Measurements from ENCODE around the gene PIP4K2A. TPM values are rescaled to one million over a fixed set of nuclear protein-coding genes. Genes with fewer than 3 reads are reported as not detected.

The PIP4K2A gene
- total RNA-seq, 8 experiments from 2014 or later = 16.2 to 39.4 (median 32.4) TPM

DNA sequence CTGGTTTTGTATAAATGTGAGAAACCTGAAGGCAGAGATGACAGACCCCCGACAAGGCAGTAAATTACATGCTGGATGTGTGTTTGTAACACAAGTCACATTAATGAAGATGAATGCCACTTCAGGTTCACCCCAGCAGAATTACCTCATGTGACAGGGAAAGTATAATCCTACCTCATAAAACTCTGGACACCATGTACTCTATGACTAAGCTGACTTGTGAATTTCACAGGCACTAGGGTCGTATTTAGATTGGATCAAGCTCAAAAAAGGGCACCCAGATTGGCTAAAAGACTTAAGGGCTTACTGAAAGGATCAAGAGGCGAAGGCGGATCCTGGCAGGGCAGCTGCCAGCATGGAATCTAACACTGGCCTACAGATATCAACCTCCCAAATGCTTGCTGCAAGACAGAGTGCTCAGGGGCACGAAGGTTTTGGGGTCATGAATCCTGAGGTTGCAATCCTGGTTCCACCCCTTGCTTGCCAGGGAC lies 161.4 kb downstream of the PIP4K2A start:
- ATAC-seq (replicated peaks in 6 of 8) = peak in 3 of 8 experiments; percentile 8 to 30 (median 15)
- Histone ChIP-seq H3K27ac (no peak overlapping the region), H3K4me3 (no peak overlapping the region), H3K4me1 (replicated peaks in 1 of 2) (peaks cover 23 to 26% of the 10 kb centered on the region in 2 donors)
- in situ Hi-C loops (cut with MboI; ENCODE audit: low pct_unique_long_range_greater_than_20kb in 2 of 9, low sequenced_read_pairs in 9 of 9, unreplicated experiment in 9 of 9) = no loop called here
- WGBS, 10 experiments = 35 to 100% (median 71%) methylated on average over 2 to 5 of the region's 5 CpGs; no CpG with 5 or more reads in 2 of the 10 experiments

DNA sequence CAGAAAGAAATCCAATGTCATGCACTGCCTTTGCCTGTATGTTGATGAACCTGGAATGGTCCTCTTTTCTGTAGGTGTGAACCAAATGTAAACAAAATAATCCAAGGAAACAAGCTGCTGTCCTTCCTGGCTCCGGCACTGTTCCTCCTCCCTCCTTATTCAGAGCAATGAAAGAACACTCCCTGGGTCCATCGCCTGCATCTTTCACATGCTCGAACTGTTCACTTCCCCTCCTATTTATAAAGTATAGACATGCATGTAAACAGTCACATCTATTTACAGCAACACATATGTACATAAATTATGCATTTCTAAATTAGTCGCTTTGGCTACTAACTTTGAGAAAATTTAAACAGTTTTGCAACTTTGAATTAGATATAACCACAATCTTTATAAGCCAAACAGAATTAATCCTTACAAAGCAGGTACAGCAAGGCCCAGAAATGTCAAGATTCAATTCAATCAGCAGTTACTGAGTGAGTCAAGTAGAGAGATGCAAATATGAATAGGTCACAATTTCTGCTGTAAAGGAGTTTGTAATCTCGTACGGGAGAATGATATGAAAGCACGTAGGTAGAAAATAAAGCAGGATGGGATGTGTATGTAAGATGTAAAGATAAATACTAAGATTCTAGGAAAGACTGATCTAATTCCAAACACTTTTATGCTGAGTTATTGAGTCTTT lies 162.6 kb downstream of the PIP4K2A start:
- Histone ChIP-seq H3K4me1 (replicated peaks in 1 of 2) (peaks cover 23 to 26% of the 10 kb centered on the region in 2 donors), H3K4me3 (no peak overlapping the region), H3K27ac (no peak overlapping the region)
- ATAC-seq (replicated peaks in 6 of 8) = peak in 3 of 8 experiments; percentile 72 to 94 (median 82)
- WGBS, 10 experiments = 52 to 100% (median 80%) methylated on average over 3 to 7 of the region's 7 CpGs
- in situ Hi-C loops (cut with MboI; ENCODE audit: low pct_unique_long_range_greater_than_20kb in 2 of 9, low sequenced_read_pairs in 9 of 9, unreplicated experiment in 9 of 9) = no loop called here

DNA sequence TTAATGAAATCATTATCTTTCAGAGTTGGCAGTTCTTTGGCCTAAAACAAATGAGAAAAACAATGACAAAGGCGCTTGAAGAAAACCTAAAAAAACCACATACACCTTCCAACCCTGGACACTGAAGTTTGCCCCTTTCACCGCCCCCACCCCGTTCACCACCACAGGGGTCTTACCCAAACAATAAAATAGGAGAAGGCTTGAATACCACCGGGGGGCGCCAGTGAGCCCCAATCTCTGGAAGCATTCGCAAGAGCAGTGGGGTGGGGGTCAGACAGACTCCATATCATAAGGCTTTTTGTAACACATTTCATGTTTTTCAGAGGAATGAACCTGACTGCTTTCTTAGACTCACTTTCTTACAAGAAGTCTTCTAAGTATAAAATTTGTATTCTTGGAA lies 163.6 kb downstream of the PIP4K2A start:
- Histone ChIP-seq H3K4me1 (replicated peaks in 1 of 2) (peaks cover 23 to 26% of the 10 kb centered on the region in 2 donors), H3K27ac (no peak overlapping the region), H3K4me3 (no peak overlapping the region)
- no peak for ATAC-seq (replicated peaks in 6 of 8)
- 34 to 100% (median 55%) methylated on average over 1 to 6 of the region's 6 CpGs; no CpG with 5 or more reads in 4 of the 10 experiments for WGBS, 10 experiments
- in situ Hi-C loops (cut with MboI; ENCODE audit: low pct_unique_long_range_greater_than_20kb in 2 of 9, low sequenced_read_pairs in 9 of 9, unreplicated experiment in 9 of 9) = no loop called here

DNA sequence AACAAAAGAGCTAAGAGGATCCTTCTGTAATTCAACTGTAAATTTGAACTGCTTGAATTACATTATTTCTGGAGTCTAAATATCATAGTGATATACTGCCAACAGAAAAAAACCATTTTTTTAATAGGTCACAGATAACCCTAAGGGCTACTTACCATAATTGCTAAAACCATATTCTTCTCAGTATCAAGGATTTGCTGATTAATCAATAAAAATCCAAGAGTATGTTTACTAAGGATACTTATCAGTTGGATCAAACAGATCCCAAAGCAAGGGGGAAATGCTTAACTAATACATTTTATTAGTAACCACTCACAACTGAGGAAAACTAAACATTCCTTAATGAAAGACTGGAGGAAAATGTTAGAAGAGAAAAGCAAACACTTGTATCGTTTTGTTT lies 166.0 kb downstream of the PIP4K2A start:
- in situ Hi-C loops (cut with MboI; ENCODE audit: low pct_unique_long_range_greater_than_20kb in 2 of 9, low sequenced_read_pairs in 9 of 9, unreplicated experiment in 9 of 9) = no loop called here
- Histone ChIP-seq H3K27ac (no peak overlapping the region), H3K4me3 (no peak overlapping the region), H3K4me1 (replicated peaks in 1 of 2) (peaks cover 9% of the 10 kb centered on the region in 2 donors)
- 33 to 100% (median 86%) methylated on average over 1 of the region's 1 CpG; no CpG with 5 or more reads in 3 of the 10 experiments for WGBS, 10 experiments
- no peak for ATAC-seq (replicated peaks in 6 of 8)

DNA sequence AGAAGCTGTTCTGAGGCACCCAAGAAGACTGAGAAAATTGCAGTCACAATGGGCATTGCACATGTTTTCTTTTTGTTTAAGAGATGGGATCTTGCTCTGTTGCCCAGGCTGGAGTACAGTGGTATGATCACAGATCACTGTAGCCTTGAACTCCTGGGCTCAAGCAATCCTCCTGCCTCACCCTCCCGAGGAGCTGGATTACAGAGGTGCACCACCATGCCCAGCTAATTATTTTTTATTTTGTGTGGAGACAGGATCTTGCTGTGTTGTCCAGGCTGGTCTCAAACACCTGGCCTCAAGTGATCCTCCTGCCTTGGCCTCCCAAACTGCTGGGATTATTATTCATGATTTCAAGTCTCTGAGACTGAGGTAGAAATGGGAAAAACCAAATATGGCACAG lies 168.7 kb downstream of the PIP4K2A start:
- ATAC-seq (replicated peaks in 6 of 8) = no peak
- in situ Hi-C loops (cut with MboI; ENCODE audit: low pct_unique_long_range_greater_than_20kb in 2 of 9, low sequenced_read_pairs in 9 of 9, unreplicated experiment in 9 of 9) = no loop called here

DNA sequence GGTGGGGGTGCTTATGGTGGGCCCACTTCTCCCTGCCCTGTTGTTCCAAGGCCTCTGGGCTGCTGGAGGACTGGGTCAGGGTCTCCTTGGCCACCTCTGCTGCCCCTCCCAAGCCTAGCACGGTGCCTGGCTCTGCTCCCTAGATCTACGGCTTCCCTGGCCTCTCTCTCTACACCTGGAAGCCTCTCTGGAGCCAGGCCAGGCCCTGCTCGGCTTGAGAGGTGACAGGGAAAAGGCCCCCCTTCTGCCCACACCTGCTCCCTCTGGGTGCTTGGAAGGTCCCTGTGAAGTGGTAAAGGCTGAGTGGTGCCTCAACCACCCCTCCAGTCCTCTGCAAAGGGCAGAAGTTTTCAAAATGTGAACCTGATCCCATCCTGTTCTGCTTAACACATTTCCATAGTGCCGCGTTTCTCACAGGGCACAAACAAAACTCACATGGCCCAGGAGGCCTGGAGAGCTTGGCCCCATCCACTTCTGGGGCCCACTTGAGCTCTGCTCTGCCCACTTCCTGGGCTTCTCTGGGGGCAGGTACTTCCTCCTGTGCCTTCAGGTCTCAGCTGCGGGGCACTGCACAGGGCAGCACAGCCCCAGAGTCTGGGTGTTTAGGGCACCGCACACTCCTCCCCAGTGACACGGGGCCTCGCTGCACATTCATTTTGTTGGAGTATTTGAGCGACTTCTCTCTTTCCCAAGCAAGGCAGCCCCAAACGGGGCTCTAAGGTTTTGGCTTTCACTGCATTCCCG lies 169.9 kb downstream of the PIP4K2A start:
- H3K4me1 ChIP-seq (replicated peaks in 1 of 2) = peaks cover 0 to 7% of the 10 kb centered on the region in 2 donors
- ATAC-seq (replicated peaks in 6 of 8) = no peak
- no peak overlapping the region for H3K27ac ChIP-seq
- 88 to 100% (median 92%) methylated on average over 1 to 8 of the region's 12 CpGs; no CpG with 5 or more reads in 4 of the 10 experiments for WGBS, 10 experiments
- in situ Hi-C loops (cut with MboI; ENCODE audit: low pct_unique_long_range_greater_than_20kb in 2 of 9, low sequenced_read_pairs in 9 of 9, unreplicated experiment in 9 of 9) = no loop called here
- no peak overlapping the region for H3K4me3 ChIP-seq

More for the DNA sequence above, 168.7 kb downstream of the PIP4K2A start:
- Histone ChIP-seq H3K4me1 (replicated peaks in 1 of 2) (no peaks in the 10 kb centered on the region), H3K4me3 (no peak overlapping the region), H3K27ac (no peak overlapping the region)
- WGBS, 10 experiments = 86 to 100% (median 94%) methylated on average over 1 of the region's 1 CpG; no CpG with 5 or more reads in 6 of the 10 experiments

DNA sequence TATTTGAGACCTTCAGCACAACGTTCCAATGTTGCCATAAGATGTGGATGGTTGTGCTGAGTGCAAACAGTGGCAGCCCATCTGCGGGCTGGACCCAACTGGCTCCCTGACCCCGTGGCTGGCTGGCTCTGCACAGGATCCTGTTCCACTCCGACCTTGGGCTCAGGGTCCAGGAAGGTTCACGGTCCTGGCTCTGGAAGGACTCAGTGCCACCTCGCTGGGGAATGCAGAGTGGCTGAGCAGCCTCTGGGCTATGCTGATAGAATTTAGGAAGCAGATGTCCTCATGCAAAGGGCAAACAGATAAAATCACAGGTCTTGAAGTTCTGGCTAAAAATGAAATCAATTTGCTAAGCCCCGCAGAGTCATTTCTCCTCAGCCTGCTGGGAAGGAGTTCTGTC lies 171.6 kb downstream of the PIP4K2A start:
- ATAC-seq (replicated peaks in 6 of 8) = no peak
- in situ Hi-C loops (cut with MboI; ENCODE audit: low pct_unique_long_range_greater_than_20kb in 2 of 9, low sequenced_read_pairs in 9 of 9, unreplicated experiment in 9 of 9) = no loop called here
- peaks cover 0 to 9% of the 10 kb centered on the region in 2 donors for H3K4me1 ChIP-seq (replicated peaks in 1 of 2)
- WGBS, 10 experiments = 64 to 100% (median 86%) methylated on average over 1 to 5 of the region's 7 CpGs; no CpG with 5 or more reads in 6 of the 10 experiments
- no peak overlapping the region for H3K4me3 ChIP-seq
- H3K27ac ChIP-seq = no peak overlapping the region

DNA sequence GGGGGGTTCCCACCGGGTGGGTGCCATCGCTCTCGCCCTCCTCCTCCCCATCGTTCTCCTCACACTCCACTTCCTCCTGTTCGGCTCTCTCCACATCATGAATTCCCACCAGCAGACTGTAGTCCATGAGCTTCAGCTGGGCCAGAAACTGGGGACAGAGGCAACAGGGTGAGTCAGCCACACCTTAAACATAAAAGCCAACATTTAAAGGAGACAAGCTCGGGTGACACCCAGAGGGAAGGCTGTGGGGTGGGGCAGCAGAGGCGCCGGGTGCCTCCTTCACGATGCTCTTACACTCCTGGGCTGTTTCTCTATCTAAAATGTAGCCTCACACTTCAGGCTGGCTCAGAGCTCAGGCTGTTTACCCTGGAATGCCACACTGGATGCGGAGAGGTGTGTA lies 172.5 kb downstream of the PIP4K2A start:
- no peak for ATAC-seq (replicated peaks in 6 of 8)
- H3K4me3 ChIP-seq = no peak overlapping the region
- WGBS, 10 experiments = 90 to 100% (median 100%) methylated on average over 2 to 3 of the region's 10 CpGs; no CpG with 5 or more reads in 7 of the 10 experiments
- in situ Hi-C loops (cut with MboI; ENCODE audit: low pct_unique_long_range_greater_than_20kb in 2 of 9, low sequenced_read_pairs in 9 of 9, unreplicated experiment in 9 of 9) = no loop called here
- H3K4me1 ChIP-seq (replicated peaks in 1 of 2) = peaks cover 0 to 9% of the 10 kb centered on the region in 2 donors
- H3K27ac ChIP-seq = no peak overlapping the region

DNA sequence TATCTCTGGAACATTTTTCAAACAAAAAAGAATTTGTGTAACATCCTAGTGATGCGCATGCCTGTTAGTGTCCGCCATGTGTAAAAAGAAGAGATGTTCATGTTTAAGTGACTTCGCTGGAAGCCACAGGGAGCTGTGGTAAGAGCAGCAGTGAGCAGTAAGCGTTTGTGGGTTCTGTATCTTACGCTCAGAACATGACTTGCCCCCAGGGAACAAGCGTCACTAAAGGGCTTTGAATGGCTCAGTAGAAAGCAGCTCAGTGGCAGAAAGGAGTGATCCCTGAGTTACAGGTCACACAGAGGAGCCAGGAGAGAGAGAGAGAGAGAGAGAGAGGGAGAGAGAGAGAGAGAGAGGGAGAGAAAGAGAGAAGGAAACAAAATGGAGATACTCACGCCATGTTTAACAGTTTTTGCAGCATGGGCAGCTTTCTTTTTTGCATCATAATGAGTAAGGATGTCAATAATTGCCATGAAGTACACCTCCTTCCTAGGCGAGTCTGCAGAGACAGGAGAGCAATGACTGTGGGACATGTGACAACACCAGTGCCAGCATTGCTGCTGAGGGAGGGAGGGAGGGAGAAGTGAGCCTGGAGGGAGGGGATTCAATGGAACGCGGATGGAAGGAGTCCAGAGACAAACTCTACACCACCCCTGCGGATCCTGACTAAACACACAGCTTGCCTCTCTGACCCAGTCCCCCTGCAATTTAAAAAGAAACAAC lies 174.6 kb downstream of the PIP4K2A start:
- 78 to 100% (median 94%) methylated on average over 1 to 7 of the region's 11 CpGs; no CpG with 5 or more reads in 1 of the 10 experiments for WGBS, 10 experiments
- no peak overlapping the region for H3K4me3 ChIP-seq
- in situ Hi-C loops (cut with MboI; ENCODE audit: low pct_unique_long_range_greater_than_20kb in 2 of 9, low sequenced_read_pairs in 9 of 9, unreplicated experiment in 9 of 9) = no loop called here
- peak in 5 of 8 experiments; percentile 22 to 92 (median 77) for ATAC-seq (replicated peaks in 6 of 8)
- peaks cover 0 to 13% of the 10 kb centered on the region in 2 donors for H3K4me1 ChIP-seq (replicated peaks in 1 of 2)
- no peak overlapping the region for H3K27ac ChIP-seq

DNA sequence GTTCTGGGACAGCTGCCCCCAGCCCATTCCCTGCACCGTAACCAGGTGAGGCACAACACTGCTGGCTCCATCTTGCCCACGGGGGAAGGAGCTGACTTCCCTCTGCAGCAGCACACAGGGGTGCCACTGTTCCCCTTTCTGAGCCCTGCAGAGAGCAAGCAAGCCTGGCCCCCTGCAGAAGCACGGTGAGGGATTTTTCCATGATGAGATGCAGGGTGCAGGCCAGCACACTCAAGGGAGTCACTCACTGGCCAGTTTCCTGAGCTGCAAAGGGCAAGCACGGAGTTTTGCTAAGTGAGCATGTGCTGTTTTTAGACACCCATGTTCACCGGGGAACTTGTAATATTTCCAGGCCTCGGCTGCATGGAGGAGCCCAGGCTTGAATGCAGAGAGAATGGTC lies 176.6 kb downstream of the PIP4K2A start:
- Histone ChIP-seq H3K4me1 (replicated peaks in 1 of 2) (peaks cover 0 to 19% of the 10 kb centered on the region in 2 donors), H3K27ac (no peak overlapping the region), H3K4me3 (no peak overlapping the region)
- no peak for ATAC-seq (replicated peaks in 6 of 8)
- 80 to 100% (median 93%) methylated on average over 1 to 3 of the region's 6 CpGs; no CpG with 5 or more reads in 5 of the 10 experiments for WGBS, 10 experiments
- in situ Hi-C loops (cut with MboI; ENCODE audit: low pct_unique_long_range_greater_than_20kb in 2 of 9, low sequenced_read_pairs in 9 of 9, unreplicated experiment in 9 of 9) = no loop called here

DNA sequence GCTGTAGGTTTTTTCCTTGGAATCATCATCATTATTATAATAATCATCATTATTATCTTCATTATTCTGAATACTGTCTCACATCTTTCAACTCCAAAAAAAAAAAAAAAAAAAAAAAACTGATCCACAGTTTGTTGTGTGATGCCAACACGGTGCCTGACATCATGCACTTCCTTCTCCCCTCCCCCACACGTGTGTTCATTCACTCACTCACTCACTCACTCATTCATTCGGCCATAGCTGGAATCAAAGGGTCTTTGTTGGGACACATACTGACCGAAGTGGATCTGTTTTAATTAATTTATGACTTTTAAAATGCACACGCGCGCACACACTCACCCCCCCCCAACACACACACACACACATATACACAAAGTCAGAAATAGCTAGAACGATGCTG lies 177.8 kb downstream of the PIP4K2A start:
- no peak overlapping the region for H3K27ac ChIP-seq
- 73 to 100% (median 91%) methylated on average over 2 to 7 of the region's 8 CpGs; no CpG with 5 or more reads in 2 of the 10 experiments for WGBS, 10 experiments
- H3K4me3 ChIP-seq = no peak overlapping the region
- in situ Hi-C loops (cut with MboI; ENCODE audit: low pct_unique_long_range_greater_than_20kb in 2 of 9, low sequenced_read_pairs in 9 of 9, unreplicated experiment in 9 of 9) = no loop called here
- ATAC-seq (replicated peaks in 6 of 8) = no peak
- peaks cover 0 to 19% of the 10 kb centered on the region in 2 donors for H3K4me1 ChIP-seq (replicated peaks in 1 of 2)

DNA sequence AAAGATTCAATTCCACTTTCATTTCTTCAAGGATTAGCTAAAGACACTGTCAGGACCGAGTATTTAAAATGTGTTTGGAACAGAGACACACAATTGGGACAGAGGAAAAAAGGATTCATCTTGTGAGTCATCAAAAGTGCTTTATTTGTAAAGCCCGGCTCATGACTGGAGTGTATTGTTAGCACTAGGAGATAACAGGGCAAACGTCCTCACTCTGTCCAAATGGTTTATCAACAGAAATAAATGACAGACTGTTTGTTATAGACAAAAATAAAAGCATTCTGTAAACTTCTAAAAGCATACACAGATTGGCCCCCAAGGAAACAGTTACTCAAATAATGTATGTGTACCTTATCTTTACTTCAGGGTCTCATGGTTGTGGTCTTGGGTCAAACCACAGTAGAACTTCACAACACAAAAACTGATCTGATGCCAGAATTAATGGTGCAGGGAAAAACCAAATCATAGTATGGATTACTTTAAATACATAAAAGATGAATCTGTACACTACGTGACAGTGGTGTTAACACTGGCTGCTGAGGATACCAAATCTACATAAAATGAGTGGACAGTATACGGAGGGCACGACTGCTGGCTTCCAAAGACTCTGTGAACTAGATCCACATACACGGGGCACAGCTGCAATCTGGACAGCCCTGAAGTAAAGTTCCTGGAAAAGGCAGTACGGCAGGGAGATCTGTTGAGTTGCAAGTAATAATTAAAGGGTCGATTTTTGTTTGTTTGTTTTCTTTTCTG lies 179.4 kb downstream of the PIP4K2A start:
- WGBS, 10 experiments = 29 to 82% (median 74%) methylated on average over 4 to 9 of the region's 9 CpGs; no CpG with 5 or more reads in 1 of the 10 experiments
- in situ Hi-C loops (cut with MboI; ENCODE audit: low pct_unique_long_range_greater_than_20kb in 2 of 9, low sequenced_read_pairs in 9 of 9, unreplicated experiment in 9 of 9) = no loop called here
- no peak overlapping the region for H3K27ac ChIP-seq
- ATAC-seq (replicated peaks in 6 of 8) = peak in 5 of 8 experiments; percentile 61 to 85 (median 64)
- H3K4me1 ChIP-seq (replicated peaks in 1 of 2) = peaks cover 0 to 17% of the 10 kb centered on the region in 2 donors
- no peak overlapping the region for H3K4me3 ChIP-seq

Data from motor neuron (in vitro differentiated cells).